K562 (cell line): ENCODE data around the gene MYO15A. TPM values are rescaled to one million over a fixed set of nuclear protein-coding genes. Genes with fewer than 3 reads are reported as not detected.

Experiments
- ATAC-seq: fragments of 200-7000 bp; cut with Tn5 transposase; 3 replicates; pipeline ENCODE4 v1.9.1; 2020; ENCODE audit warnings: moderate library complexity
- BruUV-seq: library from RNA; stranded (reverse); fragments of 400-500 nt; replicated peaks from 2 replicates; lab custom pipeline; 2021; lab: Mats Ljungman, UMichigan
- CTCF ChIA-PET: fragments of 300-600 bp; formaldehyde crosslinking; extraction: SDS; loops from one replicate; lab custom pipeline; 2021; ENCODE audit warnings: low intra/inter-chr PET ratio; lab: Yijun Ruan, JAX
- POLR2A ChIA-PET: fragments of 300-600, 350-650 bp; sonication (Branson Sonifier 250); formaldehyde crosslinking; extraction: SDS; loops from one replicate; lab custom pipeline; 2021; ENCODE audit warnings: antibody characterized with exemption, inconsistent platforms; lab: Yijun Ruan, JAX
- DNase-seq, 4 experiments: peaks; one replicate each; pipeline versions ENCODE4 v3.0.0 to v3.0.0-alpha.2; 2011 to 2018; ENCODE audit warnings: low spot score in 3 of 4, mixed read lengths in 3 of 4; ENCODE audit errors: extremely low read depth in 1 of 4
- FAIRE-seq: peaks from 2 replicates; lab custom pipeline; 2011; peaks lifted over from hg19 to GRCh38; lab: Jason Lieb, UNC
- H2AFZ ChIP-seq: 2 replicates; pipeline ENCODE4 v1.6.0; 2011; ENCODE audit warnings: low read depth, low read length, control low read depth, inconsistent platforms
- H3K27ac ChIP-seq: fragments of 200-600 bp; 3 replicates; pipeline ENCODE4 v1.8.0; 2011; ENCODE audit warnings: low read depth, mild to moderate bottlenecking, control low read depth, inconsistent platforms, low read length, moderate library complexity, mixed read lengths; ENCODE audit errors: extremely low read depth
- H3K27me3 ChIP-seq, 2 experiments: fragments of 300-600 bp in 1 of 2; 2 replicates in 1 of 2; 3 replicates in 1 of 2; pipeline versions ENCODE4 v1.6.0 to v1.8.0; 2011; ENCODE audit warnings: inconsistent platforms in 2 of 2, low read length in 2 of 2, mild to moderate bottlenecking in 1 of 2, mixed read lengths in 1 of 2, moderate library complexity in 1 of 2; ENCODE audit not compliant: control insufficient read depth in 2 of 2, insufficient read depth in 2 of 2
- H3K36me3 ChIP-seq: fragments of 300-600 bp; 3 replicates; pipeline ENCODE4 v1.8.0; 2011; ENCODE audit warnings: mild to moderate bottlenecking, low read length, inconsistent platforms; ENCODE audit not compliant: control insufficient read depth, insufficient read depth
- H3K4me1 ChIP-seq, 2 experiments: fragments of 200-600 bp in 1 of 2; replicated peaks in 1 of 2; 2 replicates in 1 of 2; 3 replicates in 1 of 2; pipeline versions ENCODE4 v1.5.1 to v1.8.0; 2011; ENCODE audit warnings: inconsistent platforms in 2 of 2, low read length in 2 of 2, mild to moderate bottlenecking in 1 of 2, mixed read lengths in 1 of 2, moderate library complexity in 1 of 2; ENCODE audit not compliant: control insufficient read depth in 2 of 2, insufficient read depth in 2 of 2
- H3K4me2 ChIP-seq: 2 replicates; pipeline ENCODE4 v1.6.1; 2011; ENCODE audit warnings: low read length, control low read depth, inconsistent platforms, mixed read lengths; ENCODE audit not compliant: insufficient read depth
- H3K4me3 ChIP-seq: fragments of 200-600 bp; sonication (generic), shearing (Covaris generic); 2 replicates; pipeline ENCODE4 v1.5.1; 2016; ENCODE audit warnings: control low read depth, inconsistent platforms
- H3K79me2 ChIP-seq: fragments of 200-600 bp; 3 replicates; pipeline ENCODE4 v1.8.0; 2011; ENCODE audit warnings: low read length, inconsistent platforms; ENCODE audit not compliant: control insufficient read depth, insufficient read depth
- H3K9ac ChIP-seq, 2 experiments: 2 replicates each; pipeline versions ENCODE4 v1.6.0 to v1.6.1; 2011; ENCODE audit warnings: low read depth in 2 of 2, low read length in 2 of 2, control low read depth in 1 of 2, inconsistent platforms in 1 of 2, mild to moderate bottlenecking in 1 of 2, mixed read lengths in 1 of 2; ENCODE audit not compliant: insufficient read depth in 1 of 2
- H3K9me1 ChIP-seq: one replicate; pipeline ENCODE4 v1.6.0; 2011; ENCODE audit warnings: inconsistent platforms, mild to moderate bottlenecking, low read length, moderate library complexity; ENCODE audit not compliant: control insufficient read depth, insufficient read depth
- H3K9me3 ChIP-seq: replicated peaks from 2 replicates; pipeline ENCODE4 v1.5.1; 2011; ENCODE audit warnings: low read depth, low read length, inconsistent platforms; ENCODE audit not compliant: control insufficient read depth, insufficient read depth
- H4K20me1 ChIP-seq: replicated peaks from 2 replicates; pipeline ENCODE4 v1.6.1; 2011; ENCODE audit warnings: low read length, inconsistent platforms, mixed read lengths; ENCODE audit not compliant: control insufficient read depth, insufficient read depth
- ERF ChIP-seq: fragments of 450-650 bp; formaldehyde crosslinking; IDR thresholded peaks from 2 replicates; pipeline ENCODE4 v1.4.0; 2020; ENCODE audit warnings: mild to moderate bottlenecking, mixed read lengths
- FOSL1 ChIP-seq: fragments of 200-800 bp; sonication (Bioruptor generic); conservative IDR thresholded peaks from 2 replicates; pipeline ENCODE4 v1.6.1; 2016; ENCODE audit warnings: missing genetic modification characterization, missing compliant biosample characterization
- GABPA ChIP-seq: fragments of 200-800 bp; sonication (Bioruptor generic); conservative IDR thresholded peaks from 2 replicates; pipeline ENCODE4 v1.6.1; 2016; ENCODE audit warnings: low read depth, missing genetic modification characterization, missing compliant biosample characterization
- HMG20B ChIP-seq: fragments of 250-450 bp; sonication (Bioruptor Pico); IDR thresholded peaks from 2 replicates; pipeline ENCODE4 v1.5.0; 2021; ENCODE audit warnings: mild to moderate bottlenecking
- JUN ChIP-seq, 2 experiments: sonication (generic) in 1 of 2; formaldehyde crosslinking in 1 of 2; IDR thresholded peaks; 2 replicates each; pipeline versions ENCODE4 v1.6.1 to v1.8.0; 2012 to 2022; ENCODE audit warnings: borderline replicate concordance in 2 of 2, mild to moderate bottlenecking in 2 of 2, improper control_type of control experiment in 1 of 2, low read depth in 1 of 2, low read length in 1 of 2, missing genetic modification reagents in 1 of 2
- PRPF4 ChIP-seq: fragments of 200-400 bp; formaldehyde crosslinking; IDR thresholded peaks from one replicate; pipeline ENCODE4 v1.6.1; 2017; ENCODE audit warnings: low read length, low read depth, mild to moderate bottlenecking; ENCODE audit not compliant: insufficient read depth, poor library complexity, severe bottlenecking
- PURB ChIP-seq: sonication (generic); formaldehyde crosslinking; IDR thresholded peaks from 2 replicates; pipeline ENCODE4 v1.9.0; 2021; ENCODE audit warnings: low read depth, mild to moderate bottlenecking, missing genetic modification reagents
- RBM14 ChIP-seq: fragments of 200-400 bp; formaldehyde crosslinking; IDR thresholded peaks from 2 replicates; pipeline ENCODE4 v1.6.1; 2018; ENCODE audit warnings: low read depth, mild to moderate bottlenecking, low read length, moderate library complexity, borderline replicate concordance; ENCODE audit not compliant: insufficient read depth
- RBM25 ChIP-seq: fragments of 200-400 bp; formaldehyde crosslinking; IDR thresholded peaks from 2 replicates; pipeline ENCODE4 v1.6.1; 2018; ENCODE audit warnings: low read length, low read depth, moderate library complexity; ENCODE audit not compliant: severe bottlenecking
- SMAD1 ChIP-seq: fragments of 150-350 bp; IDR thresholded peaks from 2 replicates; pipeline ENCODE4 v1.6.1; 2014; ENCODE audit warnings: low read length, low read depth; ENCODE audit not compliant: partially characterized antibody
- SNRNP70 ChIP-seq: fragments of 200-400 bp; formaldehyde crosslinking; optimal IDR thresholded peaks from 2 replicates; pipeline ENCODE3; 2017; ENCODE audit warnings: low read depth, low read length
- ZC3H8 ChIP-seq: fragments of 450-650 bp; IDR thresholded peaks from 2 replicates; pipeline ENCODE4 v1.6.1; 2017
- whole genome bisulfite sequencing: fragments of 100-300 bp; shearing (Covaris generic); methylation state at CpG from one replicate; pipeline ENCODE4 v1.1.6; 2016; ENCODE audit warnings: low coverage, mixed read lengths; ENCODE audit not compliant: insufficient coverage; ENCODE audit errors: missing lambda C conversion rate; 5-methylcytosine and 5-hydroxymethylcytosine counted together
- in situ Hi-C: fragments of 300-500 bp; cut with MboI; formaldehyde crosslinking; loops from 4 replicates; pipeline ENCODE4 v1.15.0; 2018; ENCODE audit warnings: inconsistent platforms, mixed read lengths
- intact Hi-C: fragments of 100-400 bp; cut with micrococcal nuclease; formaldehyde crosslinking; loops from 2 replicates; pipeline ENCODE4 v1.14.2; 2022
- polyA plus RNA-seq, 8 experiments: library from polyadenylated mRNA; depleted of rRNA in 4 of 8; stranded (reverse) in 5 of 8; unstranded in 3 of 8; fragments of >200 nt; fragmentation: Nextera tagmentation in 2 of 8; fragmentation: Illumina TruSeq in 1 of 8; extraction: Ambion mirVana in 2 of 8; extraction: Trizol in 1 of 8; gene quantifications; 2 replicates each; pipeline versions ENCODE4 v1.2.1 to v1.2.3, GENCODE V29; 2011 to 2014; ENCODE audit warnings: inconsistent platforms in 1 of 8, missing spikeins in 1 of 8
- total RNA-seq, 7 experiments: library from RNA; depleted of rRNA in 6 of 7; stranded (reverse); fragments of >200 nt in 6 of 7; fragmentation: Illumina TruSeq in 2 of 7; extraction: Trizol in 2 of 7; gene quantifications; 2 replicates each; pipeline versions ENCODE4 v1.2.1 to v1.2.3, GENCODE V29; 2011 to 2021; ENCODE audit warnings: low replicate concordance in 1 of 7
- TF ChIP-seq, protein P1 (sequence below): fragments of 450-650 bp; formaldehyde crosslinking; IDR thresholded peaks from 2 replicates; pipeline ENCODE4 v1.4.0; 2020; ENCODE audit warnings: mild to moderate bottlenecking, moderate library complexity

The MYO15A gene
- total and polyA plus RNA-seq, 9 of the 15 experiments (the other 6 are each of a cell fraction or from before 2014, with no cell fraction given) = 0.05 to 0.88 (median 0.14) TPM; not detected in 1

GRCh38 chr17:18156171-18156975, 47.8 kb downstream of the MYO15A start:
- CTCF ChIA-PET = no interaction called here
- TF ChIP-seq PURB (CRISPR knock-in tag) (no peak), FOSL1 (tag) (no peak), SNRNP70 (no peak), SMAD1 (no peak), GABPA (tag) (no peak), RBM25 (no peak), ZC3H8 (no peak), PRPF4 (no peak), HMG20B (CRISPR knock-in tag) (no peak), JUN (IDR thresholded peaks at IDR 0.05; ENCODE audit: borderline replicate concordance, low read depth, low read length) (no peak), JUN (CRISPR knock-in tag; IDR thresholded peaks at IDR 0.05; ENCODE audit: borderline replicate concordance) (no peak), ERF (CRISPR knock-in tag) (no peak), RBM14 (no peak)
- TF ChIP-seq, protein P1, sequence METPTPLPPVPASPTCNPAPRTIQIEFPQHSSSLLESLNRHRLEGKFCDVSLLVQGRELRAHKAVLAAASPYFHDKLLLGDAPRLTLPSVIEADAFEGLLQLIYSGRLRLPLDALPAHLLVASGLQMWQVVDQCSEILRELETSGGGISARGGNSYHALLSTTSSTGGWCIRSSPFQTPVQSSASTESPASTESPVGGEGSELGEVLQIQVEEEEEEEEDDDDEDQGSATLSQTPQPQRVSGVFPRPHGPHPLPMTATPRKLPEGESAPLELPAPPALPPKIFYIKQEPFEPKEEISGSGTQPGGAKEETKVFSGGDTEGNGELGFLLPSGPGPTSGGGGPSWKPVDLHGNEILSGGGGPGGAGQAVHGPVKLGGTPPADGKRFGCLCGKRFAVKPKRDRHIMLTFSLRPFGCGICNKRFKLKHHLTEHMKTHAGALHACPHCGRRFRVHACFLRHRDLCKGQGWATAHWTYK = no peak

More at GRCh38 chr17:18156171-18156975, 47.8 kb downstream of the MYO15A start:
- Histone ChIP-seq H3K36me3 (no peaks in the 10 kb centered on the region), H3K27ac (no peak overlapping the region), H3K9me1 (no peaks in the 10 kb centered on the region), H3K9ac (peak overlapping the region in 1 of 2 experiments; percentile 28; a peak in 1 of 4 replicates), H2AFZ (0 out of 2 replicates have a peak overlapping the region, but pooled peaks have one; percentile 31), H3K79me2 (no peaks in the 10 kb centered on the region), H3K4me3 (no peak overlapping the region), H3K27me3 (no peaks in the 10 kb centered on the region), H3K4me2 (no peak overlapping the region), H3K4me1 (peaks cover 24 to 46% of the 10 kb centered on the region in 2 experiments; a peak in 4 of 5 replicates), H3K9me3 (no peaks in the 10 kb centered on the region), H4K20me1 (no peaks in the 10 kb centered on the region; the same call in 1 of the 2 replicates)
- in situ Hi-C loops (no loop called here), intact Hi-C loops (no loop called here)
- no TSS peak for BruUV-seq
- no peak for FAIRE-seq
- DNase-seq = peak in 1 of 4 experiments; percentile 29
- POLR2A ChIA-PET = no interaction called here
- 19% methylated on average over 8 of the region's 8 CpGs for WGBS
- ATAC-seq = no peak
